ENCODE results near the gene SLC27A6.

Gene SLC27A6

GRCh38 chr5:129051283-129051682, 86.0 kb downstream of the SLC27A6 start:
- ChIA-PET CTCF (no interaction called here), POLR2A (no interaction called here)
- no peak overlapping the region for H3K4me3 ChIP-seq (ENCODE audit: low read depth, low read length)
- DNase-seq (ENCODE audit: low read depth, low spot score), result no peak
- no peak for TF ChIP-seq CTCF (IDR thresholded peaks at IDR 0.05; ENCODE audit: insufficient read depth, low read length, missing control alignments)

- no peak overlapping the region for H3K4me3 ChIP-seq (ENCODE audit: low read depth, low read length)
- ChIA-PET CTCF (no interaction called here), POLR2A (no interaction called here)
- no peak for DNase-seq (ENCODE audit: low read depth, low spot score)
- no peak for TF ChIP-seq CTCF (IDR thresholded peaks at IDR 0.05; ENCODE audit: insufficient read depth, low read length, missing control alignments)
These were observed 88.2 kb downstream of the SLC27A6 start for GRCh38 chr5:129053438-129053837.

- no peak for TF ChIP-seq CTCF (IDR thresholded peaks at IDR 0.05; ENCODE audit: insufficient read depth, low read length, missing control alignments)
- ChIA-PET POLR2A (no interaction called here), CTCF (no interaction called here)
- DNase-seq (ENCODE audit: low read depth, low spot score), result no peak
- no peak overlapping the region for H3K4me3 ChIP-seq (ENCODE audit: low read depth, low read length)
These were observed 92.0 kb downstream of the SLC27A6 start for GRCh38 chr5:129057329-129057728.

GRCh38 chr5:129061849-129062248, 96.6 kb downstream of the SLC27A6 start:
- CTCF ChIA-PET, result no interaction called here
- TF ChIP-seq CTCF (IDR thresholded peaks at IDR 0.05; ENCODE audit: insufficient read depth, low read length, missing control alignments), result no peak
- POLR2A ChIA-PET, result no interaction called here
- DNase-seq (ENCODE audit: low read depth, low spot score), result no peak
- H3K4me3 ChIP-seq (ENCODE audit: low read depth, low read length), result no peak overlapping the region

GRCh38 chr5:129063483-129064113, 98.3 kb downstream of the SLC27A6 start:
- POLR2A ChIA-PET, result no interaction called here
- CTCF ChIA-PET, result no interaction called here
- H3K4me3 ChIP-seq (ENCODE audit: low read depth, low read length), result no peak overlapping the region
- DNase-seq (ENCODE audit: low read depth, low spot score), result no peak
- TF ChIP-seq CTCF (IDR thresholded peaks at IDR 0.05; ENCODE audit: insufficient read depth, low read length, missing control alignments), result no peak

GRCh38 chr5:129065721-129066120, 100.4 kb downstream of the SLC27A6 start:
- ChIA-PET POLR2A (no interaction called here), CTCF (no interaction called here)
- H3K4me3 ChIP-seq (ENCODE audit: low read depth, low read length), result no peak overlapping the region
- no peak for DNase-seq (ENCODE audit: low read depth, low spot score)
- no peak for TF ChIP-seq CTCF (IDR thresholded peaks at IDR 0.05; ENCODE audit: insufficient read depth, low read length, missing control alignments)

Data from AG04449 (cell line).